Endometrial microvascular endothelial cells (primary cell): Measurements from ENCODE around the gene TAGLN2. TPM values are rescaled to one million over a fixed set of nuclear protein-coding genes. Genes with fewer than 3 reads are reported as not detected.

ENCODE experiments used
- in situ Hi-C: cut with HindIII; loops from 2 replicates; pipeline ENCODE4 v1.10.0; 2017; ENCODE audit warnings: low sequenced_read_pairs, low pct_unique_long_range_greater_than_20kb; ENCODE audit errors: inconsistent ontology term
- total RNA-seq: library from RNA; depleted of rRNA; stranded (reverse); fragments of >200 nt; gene quantifications from one replicate; pipeline ENCODE4 v1.2.3, GENCODE V29; 2015; ENCODE audit errors: inconsistent ontology term

The TAGLN2 gene
- total RNA-seq, 1 donor from 2014 or later, result 1,070 TPM

- in situ Hi-C loops, result no loop called here
Observed at GRCh38 chr1:159951551-159951950, 26.2 kb upstream of the TAGLN2 start.

GRCh38 chr1:159951016-159951415 lies 25.7 kb upstream of the TAGLN2 start:
- in situ Hi-C loops, result no loop called here

- in situ Hi-C loops, result no loop called here
Observed at GRCh38 chr1:159949981-159950381, 24.7 kb upstream of the TAGLN2 start.

GRCh38 chr1:159949123-159949522 lies 23.8 kb upstream of the TAGLN2 start:
- in situ Hi-C loops, result no loop called here

GRCh38 chr1:159947942-159948341 lies 22.6 kb upstream of the TAGLN2 start:
- in situ Hi-C loops, result no loop called here

- in situ Hi-C loops, result no loop called here
Observed at GRCh38 chr1:159946242-159947187, 21.2 kb upstream of the TAGLN2 start.

- in situ Hi-C loops, result no loop called here
Observed at GRCh38 chr1:159945483-159946241, 20.4 kb upstream of the TAGLN2 start, which contains the start of gene IGSF9. IGSF9 (minus strand) TSS chr1:159945613; CDS start chr1:159943454, 2,159 bp downstream.

- in situ Hi-C loops, result no loop called here
Observed at GRCh38 chr1:159944623-159945455, 19.5 kb upstream of the TAGLN2 start.

GRCh38 chr1:159943908-159944622 lies 18.8 kb upstream of the TAGLN2 start:
- in situ Hi-C loops, result no loop called here

GRCh38 chr1:159943278-159943640 lies 18.0 kb upstream of the TAGLN2 start:
- in situ Hi-C loops, result no loop called here

- in situ Hi-C loops, result no loop called here
Observed at GRCh38 chr1:159942632-159943277, 17.4 kb upstream of the TAGLN2 start.

- in situ Hi-C loops, result no loop called here
Observed at GRCh38 chr1:159941591-159942560, 16.6 kb upstream of the TAGLN2 start.

GRCh38 chr1:159941141-159941540 lies 15.8 kb upstream of the TAGLN2 start:
- in situ Hi-C loops, result no loop called here

- in situ Hi-C loops, result no loop called here
Observed at GRCh38 chr1:159940006-159940620, 14.8 kb upstream of the TAGLN2 start.

GRCh38 chr1:159939678-159940002 lies 14.3 kb upstream of the TAGLN2 start:
- in situ Hi-C loops, result no loop called here

GRCh38 chr1:159938905-159939677 lies 13.8 kb upstream of the TAGLN2 start:
- in situ Hi-C loops, result no loop called here
